ENCODE measurements around the gene CAV1.
A peak's percentile ranks its signal among the peaks of the same experiment; 100 is the strongest.

CAV1 gene

GRCh38 chr7:116530107-116530820 lies 5.4 kb downstream of the CAV1 start:
- DNase-seq (ENCODE audit: low spot score): no peak

GRCh38 chr7:116532102-116532688 lies 7.4 kb downstream of the CAV1 start:
- DNase-seq (ENCODE audit: low spot score): no peak

GRCh38 chr7:116534790-116535189 lies 10.0 kb downstream of the CAV1 start:
- no peak for DNase-seq (ENCODE audit: low spot score)

GRCh38 chr7:116535416-116535815 lies 10.6 kb downstream of the CAV1 start:
- no peak for DNase-seq (ENCODE audit: low spot score)

- DNase-seq (ENCODE audit: low spot score): no peak
Observed at GRCh38 chr7:116538138-116538537, 13.3 kb downstream of the CAV1 start.

- no peak for DNase-seq (ENCODE audit: low spot score)
Observed at GRCh38 chr7:116539879-116540278, 15.0 kb downstream of the CAV1 start.

- DNase-seq (ENCODE audit: low spot score): no peak
Observed at GRCh38 chr7:116540743-116541142, 15.9 kb downstream of the CAV1 start.

GRCh38 chr7:116541951-116542350 lies 17.1 kb downstream of the CAV1 start:
- DNase-seq (ENCODE audit: low spot score): no peak

GRCh38 chr7:116542618-116543017 lies 17.8 kb downstream of the CAV1 start:
- DNase-seq (ENCODE audit: low spot score): no peak

GRCh38 chr7:116543664-116544063 lies 18.8 kb downstream of the CAV1 start:
- no peak for DNase-seq (ENCODE audit: low spot score)

GRCh38 chr7:116544487-116544886 lies 19.7 kb downstream of the CAV1 start:
- DNase-seq (ENCODE audit: low spot score): no peak

- DNase-seq (ENCODE audit: low spot score): no peak
Observed at GRCh38 chr7:116545411-116545993, 20.7 kb downstream of the CAV1 start.

- peak; percentile 44 for DNase-seq (ENCODE audit: low spot score)
Observed at GRCh38 chr7:116546054-116546453, 21.2 kb downstream of the CAV1 start.

GRCh38 chr7:116546916-116547315 lies 22.1 kb downstream of the CAV1 start:
- DNase-seq (ENCODE audit: low spot score): no peak

GRCh38 chr7:116547347-116547746 lies 22.5 kb downstream of the CAV1 start:
- DNase-seq (ENCODE audit: low spot score): no peak

GRCh38 chr7:116548506-116548905 lies 23.7 kb downstream of the CAV1 start:
- no peak for DNase-seq (ENCODE audit: low spot score)

GRCh38 chr7:116549370-116549769 lies 24.5 kb downstream of the CAV1 start:
- no peak for DNase-seq (ENCODE audit: low spot score)

GRCh38 chr7:116551692-116552091 lies 26.9 kb downstream of the CAV1 start:
- DNase-seq (ENCODE audit: low spot score): no peak

- DNase-seq (ENCODE audit: low spot score): no peak
Observed at GRCh38 chr7:116552602-116553001, 27.8 kb downstream of the CAV1 start.

GRCh38 chr7:116553168-116553964 lies 28.5 kb downstream of the CAV1 start:
- DNase-seq (ENCODE audit: low spot score): no peak

GRCh38 chr7:116554436-116554835 lies 29.6 kb downstream of the CAV1 start:
- DNase-seq (ENCODE audit: low spot score): no peak

GRCh38 chr7:116554911-116555310 lies 30.1 kb downstream of the CAV1 start:
- DNase-seq (ENCODE audit: low spot score): no peak
